EL (cell line): ENCODE measurements around the gene RBKS.

Source experiments
- DNase-seq: peaks from one replicate; pipeline ENCODE4 v3.0.0-alpha.2; 2016

The RBKS gene

DNA sequence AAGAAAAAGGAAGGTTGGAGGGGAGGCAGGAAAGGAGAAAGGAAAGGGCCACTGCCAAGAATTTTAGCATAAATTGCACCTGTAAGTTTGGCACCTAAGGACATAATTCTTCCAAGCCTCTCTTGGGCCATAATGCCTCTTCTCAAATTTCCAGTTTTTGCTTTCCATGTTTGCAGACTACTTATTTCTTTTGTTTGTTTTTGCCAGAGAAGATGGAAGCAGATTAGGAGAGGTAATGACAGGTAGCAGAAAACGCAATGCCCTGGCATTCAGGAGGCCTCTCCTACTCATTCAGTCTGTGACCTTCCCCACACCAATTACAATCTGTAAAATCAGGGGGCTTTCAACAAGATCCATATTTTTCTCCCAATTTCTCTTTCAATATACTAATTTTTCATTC lies 61.9 kb downstream of the RBKS start:
- no peak for DNase-seq

DNA sequence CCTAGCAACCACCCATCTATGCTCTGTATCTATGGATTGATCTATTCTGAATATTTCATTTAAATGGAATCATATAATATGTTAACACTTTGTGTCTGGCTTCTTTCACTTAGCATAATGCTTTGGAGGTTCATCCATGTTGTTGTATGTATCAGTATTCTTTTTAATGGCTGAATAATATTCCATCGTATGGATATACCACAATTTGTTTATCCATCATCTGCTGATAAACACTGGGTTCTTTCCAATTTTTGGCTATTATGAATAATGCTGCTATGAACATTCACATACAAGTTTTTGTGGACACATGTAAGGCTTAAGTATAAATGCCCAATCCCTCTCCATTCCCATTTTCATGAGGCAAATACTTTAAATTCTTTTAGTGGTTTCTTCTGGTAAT lies 65.8 kb downstream of the RBKS start:
- DNase-seq = no peak

DNA sequence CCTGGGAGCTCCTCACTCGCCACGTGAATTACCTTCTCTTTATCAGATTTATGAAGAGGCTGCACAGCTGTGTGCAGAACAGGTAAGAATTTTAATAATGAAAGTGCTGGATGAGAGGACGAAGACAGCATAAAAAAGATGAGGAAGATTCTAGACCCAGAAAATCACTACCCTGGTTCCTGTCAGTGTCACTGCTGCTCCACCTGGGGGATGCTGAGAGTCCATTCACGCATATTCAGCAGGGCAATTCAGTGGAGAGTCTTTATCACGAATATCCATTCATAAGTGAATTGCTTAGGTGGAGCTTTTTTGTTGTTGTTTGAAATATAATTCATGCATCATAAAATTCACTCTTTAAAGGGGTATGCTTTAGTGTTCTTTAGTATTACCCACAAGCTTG lies 66.6 kb downstream of the RBKS start:
- no peak for DNase-seq

DNA sequence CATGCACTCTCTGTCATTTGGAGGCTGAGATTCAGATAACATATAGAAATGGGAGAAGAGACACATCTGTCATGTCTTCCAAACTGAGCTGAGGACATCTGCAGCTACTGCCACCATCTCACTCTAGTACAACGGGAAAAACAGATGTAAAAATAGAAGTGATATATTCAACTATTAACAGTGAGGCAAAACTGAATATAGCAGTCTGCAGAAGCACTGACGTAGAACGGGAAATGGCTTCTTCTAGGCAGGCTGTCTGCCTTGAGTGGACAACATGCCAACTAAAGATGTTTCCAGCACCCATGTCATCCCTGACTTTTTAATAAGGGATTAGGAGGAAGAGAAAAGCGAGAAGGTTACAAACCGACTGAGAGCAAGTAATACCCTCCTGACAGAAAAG lies 67.1 kb downstream of the RBKS start:
- DNase-seq = no peak

DNA sequence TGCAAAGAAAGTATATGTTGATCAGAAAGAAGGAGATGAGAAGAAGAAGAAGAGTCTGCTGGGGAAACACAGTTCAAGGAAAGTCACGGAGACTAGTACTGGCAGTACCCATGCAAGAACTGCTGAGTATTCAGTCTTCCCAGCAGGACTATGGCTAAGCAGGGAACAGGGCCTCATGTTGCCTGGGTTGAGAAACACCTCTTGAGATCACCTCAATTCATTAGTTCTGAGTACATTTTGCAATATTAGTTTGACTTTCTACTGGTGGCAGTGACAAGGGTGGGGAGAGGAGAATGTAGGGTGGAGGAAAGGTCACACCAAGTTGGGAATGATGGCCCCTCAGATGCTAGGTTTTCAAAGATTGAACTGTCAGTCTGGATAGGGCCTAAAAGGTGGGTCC lies 68.1 kb downstream of the RBKS start:
- DNase-seq = no peak

DNA sequence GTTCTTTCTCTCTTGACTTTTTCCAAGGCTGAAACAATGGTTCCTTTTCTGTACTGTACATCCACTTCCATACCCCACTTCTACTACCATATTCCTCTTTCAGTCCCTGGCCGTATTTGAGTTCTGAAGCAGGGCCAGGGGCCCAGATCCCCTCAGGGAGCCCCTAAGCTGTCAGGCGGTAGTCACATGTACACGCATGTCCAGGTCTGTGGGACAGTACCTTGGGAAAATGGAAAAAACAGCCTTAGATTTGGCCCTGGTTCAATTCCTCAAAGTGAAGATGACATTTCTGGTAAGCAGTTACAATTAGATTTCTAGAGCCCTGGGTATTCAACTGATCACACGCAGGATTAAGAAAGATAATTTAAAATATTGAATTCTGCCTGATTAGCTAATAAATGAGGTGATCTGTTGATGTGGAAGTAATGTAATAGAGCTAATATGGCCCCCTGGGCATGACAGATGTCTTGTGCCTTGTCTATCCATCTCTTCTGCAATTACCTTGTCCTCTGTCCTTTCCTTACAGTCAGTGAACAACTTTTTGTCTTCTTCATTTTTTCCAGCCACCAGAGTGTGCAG lies 74.2 kb downstream of the RBKS start:
- DNase-seq = no peak

DNA sequence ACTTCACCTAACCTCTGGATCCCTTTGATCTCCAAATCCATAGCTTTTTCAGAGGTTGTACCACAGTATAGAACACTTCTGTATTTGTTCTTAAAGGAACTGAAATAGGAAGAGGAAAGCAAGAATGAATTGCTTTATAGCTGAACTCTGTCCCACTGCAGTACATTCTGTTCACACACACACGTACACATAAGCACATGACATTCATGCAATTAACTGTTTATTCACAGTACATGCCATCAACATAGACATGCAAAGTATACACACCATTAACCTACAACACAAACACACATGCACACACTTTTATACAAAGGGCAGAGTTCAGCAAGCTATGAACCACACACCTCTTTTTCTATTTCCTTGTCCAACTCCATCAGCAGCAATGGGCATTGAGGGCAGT lies 75.4 kb downstream of the RBKS start:
- DNase-seq = no peak

DNA sequence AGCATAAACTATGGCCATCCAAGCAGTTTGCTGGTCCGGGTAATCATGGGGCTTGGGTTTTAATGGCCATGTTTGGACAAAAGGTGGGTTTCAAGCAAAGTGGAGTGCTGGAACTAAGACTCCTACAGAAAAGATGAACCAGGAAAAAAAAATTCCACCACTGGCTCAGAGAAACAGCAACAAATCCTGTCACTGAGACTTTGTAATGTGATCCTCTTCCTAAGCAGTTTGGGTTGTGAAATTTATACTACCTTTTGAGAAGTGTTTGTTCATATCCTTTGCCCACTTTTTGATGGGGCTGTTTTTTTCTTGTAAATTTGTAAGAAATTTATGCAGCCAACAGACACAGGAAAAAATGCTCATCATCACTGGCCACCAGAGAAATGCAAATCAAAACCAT lies 78.4 kb downstream of the RBKS start:
- DNase-seq = no peak

DNA sequence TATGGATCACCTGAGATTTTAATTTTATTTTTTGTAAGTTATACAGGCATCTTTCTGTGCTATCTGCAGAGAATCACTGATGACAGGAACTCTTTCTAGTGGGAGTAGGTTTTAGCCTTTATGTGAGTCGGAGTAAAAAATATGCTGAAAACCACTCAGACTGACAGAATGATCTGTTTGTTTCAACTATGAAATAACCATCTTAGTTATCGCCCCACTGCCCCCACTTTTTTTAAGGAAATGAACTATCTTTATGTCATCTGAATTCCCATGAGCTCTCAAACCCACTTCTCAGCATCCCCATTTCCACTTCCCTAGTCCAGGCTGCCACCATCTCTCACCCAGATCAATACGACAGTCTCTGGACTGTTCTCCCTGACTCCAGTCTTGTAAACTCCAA lies 79.7 kb downstream of the RBKS start:
- peak; percentile 15 for DNase-seq

DNA sequence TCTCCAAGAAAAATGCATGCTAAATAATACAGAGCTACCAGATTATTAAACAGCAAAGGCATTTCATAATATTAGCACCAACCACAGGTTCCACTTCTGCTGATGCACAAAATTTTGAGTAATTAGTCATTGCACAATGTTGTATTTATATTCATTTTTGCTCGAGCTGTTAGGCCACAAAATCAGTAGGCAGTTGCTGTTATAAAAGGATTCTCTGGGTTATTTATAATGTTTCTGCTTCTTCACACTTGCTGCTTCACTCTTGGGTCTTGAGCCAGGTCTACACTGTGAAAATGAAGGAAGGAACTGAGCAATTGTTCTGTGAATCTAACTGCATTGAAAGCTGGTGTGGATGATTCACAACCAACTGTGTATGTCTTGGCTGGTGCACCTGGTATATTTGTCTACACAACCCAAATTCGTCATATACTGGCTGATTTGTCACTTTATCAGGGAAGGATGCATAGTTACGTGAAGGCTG lies 80.4 kb downstream of the RBKS start:
- peak; percentile 80 for DNase-seq

DNA sequence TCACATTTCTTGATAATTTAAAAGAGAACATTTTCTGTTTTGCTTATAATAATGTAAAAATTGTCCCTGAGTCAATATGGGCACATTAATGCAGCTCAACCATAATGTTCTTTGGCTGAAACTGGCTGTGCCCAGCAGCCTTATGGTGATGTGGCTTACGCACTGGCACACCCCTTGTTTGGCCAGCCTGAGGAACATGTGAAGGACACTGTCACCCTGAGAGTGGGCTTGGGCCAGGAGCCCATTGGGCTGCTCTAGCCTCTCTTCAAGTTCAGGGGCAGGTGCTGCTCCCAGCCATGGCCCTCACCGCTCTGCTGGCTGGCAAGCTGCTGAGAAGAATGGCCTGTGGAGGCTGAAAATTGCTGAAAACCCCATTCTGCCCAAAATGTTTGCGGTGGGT lies 81.2 kb downstream of the RBKS start:
- DNase-seq = no peak

DNA sequence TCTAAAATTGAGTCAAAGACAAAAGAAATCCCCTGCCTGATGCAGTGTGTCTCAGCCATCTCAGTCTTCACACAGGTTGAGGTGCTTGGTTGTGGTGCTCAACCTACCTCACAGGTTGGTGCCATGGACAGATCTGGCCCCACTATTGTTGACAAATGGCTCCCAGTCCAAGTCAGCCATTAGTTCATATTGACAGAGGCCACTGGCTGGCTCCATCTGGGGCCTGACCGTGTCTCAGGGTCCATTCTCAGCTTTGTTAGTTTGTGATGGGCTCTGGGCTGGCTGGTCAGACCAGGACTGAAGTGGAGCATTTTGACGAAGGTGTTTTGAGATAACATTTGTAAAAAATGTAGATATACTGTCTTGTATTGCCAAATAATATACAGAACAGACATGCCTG lies 81.8 kb downstream of the RBKS start:
- DNase-seq = no peak

DNA sequence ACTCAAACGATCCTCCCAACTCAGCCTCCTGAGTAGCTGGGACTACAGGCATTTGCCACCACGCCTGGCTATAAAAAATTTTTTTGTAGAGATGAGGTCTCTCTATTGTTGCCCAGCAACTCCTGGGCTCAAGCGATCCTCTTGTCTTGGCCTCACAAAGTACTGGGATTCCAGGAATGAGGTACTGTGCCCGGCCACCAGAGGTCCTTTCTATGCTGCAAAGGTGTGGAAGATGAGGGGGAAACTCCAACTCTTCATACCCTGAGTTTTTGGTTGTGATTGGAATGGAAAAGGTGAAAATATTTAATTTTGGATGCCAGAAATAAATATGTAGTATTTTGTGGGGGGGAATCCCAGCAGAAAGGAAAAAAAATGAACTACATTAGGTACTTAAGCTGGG lies 82.7 kb downstream of the RBKS start:
- DNase-seq = peak; percentile 51

DNA sequence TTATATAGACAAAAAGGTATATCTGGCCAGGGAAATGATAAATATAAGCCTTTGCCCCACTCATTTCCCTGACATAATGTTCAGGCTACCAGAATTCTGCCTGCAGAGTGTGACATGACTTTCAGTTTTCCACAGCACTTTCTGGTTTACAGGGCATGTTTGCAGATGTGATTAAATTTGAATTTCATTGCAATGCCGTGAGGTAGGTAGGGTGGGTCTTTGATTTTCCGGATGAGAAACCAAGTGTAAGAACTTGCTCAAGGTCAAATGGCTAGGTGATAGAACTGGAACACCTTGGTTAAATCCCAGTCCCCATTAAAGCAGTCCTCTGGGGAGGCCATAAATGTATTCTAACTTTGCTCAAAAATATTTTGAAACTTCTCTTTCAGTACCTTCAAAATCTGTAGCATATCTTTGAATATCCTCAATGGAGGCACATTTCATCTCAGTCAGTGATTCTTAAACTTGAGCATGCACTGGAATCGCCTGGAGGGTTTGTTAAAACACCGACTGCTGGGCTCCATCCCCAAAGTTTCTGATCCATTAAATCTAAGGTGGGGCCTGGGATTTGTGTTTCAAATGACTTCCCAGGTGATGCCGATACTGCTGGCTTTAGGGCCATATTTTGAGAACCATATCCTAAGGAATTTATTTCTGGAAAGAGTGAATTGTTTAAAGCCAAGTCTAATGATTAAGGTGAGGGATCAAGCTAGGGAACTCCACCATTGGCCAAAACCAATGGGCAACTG lies 83.7 kb downstream of the RBKS start:
- DNase-seq = no peak

DNA sequence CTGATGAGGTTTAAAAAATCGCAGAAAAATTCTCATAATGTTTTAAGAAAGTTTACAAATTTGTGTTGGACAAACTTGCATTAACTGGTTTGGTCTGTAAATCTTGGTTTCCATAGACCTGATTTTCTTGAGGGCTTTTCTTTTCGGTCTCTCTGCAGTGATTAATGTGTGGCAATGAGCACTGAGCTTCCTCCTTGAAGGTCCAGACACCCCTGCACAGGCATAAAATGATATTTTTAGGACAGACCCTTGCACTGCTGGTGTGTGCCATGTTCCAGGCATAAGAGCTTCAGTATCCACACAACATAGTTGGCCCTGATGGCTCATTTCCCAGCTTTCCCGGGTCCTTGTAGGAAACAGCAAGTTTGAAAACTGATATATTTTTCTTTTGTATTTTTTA lies 85.0 kb downstream of the RBKS start:
- no peak for DNase-seq

DNA sequence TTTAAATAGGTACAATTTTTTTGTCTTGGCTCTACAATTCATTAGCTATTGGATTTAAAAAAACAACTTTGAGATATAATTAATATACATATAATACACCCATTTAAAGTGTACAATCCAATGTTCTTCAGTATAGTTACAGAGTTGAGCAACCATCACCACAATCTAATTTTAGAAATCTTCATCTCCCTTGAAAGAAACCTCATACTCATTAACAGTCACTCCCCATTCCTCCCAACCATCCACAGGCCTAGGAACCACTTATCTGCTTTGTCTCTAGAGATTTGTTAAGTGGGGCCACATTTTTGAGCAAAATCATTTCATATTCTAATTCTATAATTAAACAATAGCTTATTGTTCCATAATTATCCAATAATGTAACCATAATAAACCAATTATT lies 86.0 kb downstream of the RBKS start:
- peak; percentile 22 for DNase-seq

DNA sequence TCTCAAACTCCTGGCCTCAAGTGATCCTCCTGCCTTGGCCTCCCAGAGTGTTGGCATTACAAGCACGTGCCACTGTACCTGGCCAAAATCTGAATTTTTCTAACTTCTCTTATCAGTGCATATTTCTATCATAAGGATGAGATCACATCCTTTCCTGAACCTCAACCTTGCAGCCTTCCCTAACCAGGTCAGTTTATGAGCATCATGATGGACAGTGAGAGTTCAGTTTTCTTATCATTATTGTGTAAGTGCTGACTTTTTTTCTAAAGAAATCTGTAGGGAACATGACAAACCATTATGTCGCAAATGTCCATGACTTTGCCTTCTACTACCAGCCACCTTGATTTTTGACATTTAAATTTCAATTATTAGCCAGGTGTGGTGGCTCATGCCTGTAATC lies 87.1 kb downstream of the RBKS start:
- no peak for DNase-seq

DNA sequence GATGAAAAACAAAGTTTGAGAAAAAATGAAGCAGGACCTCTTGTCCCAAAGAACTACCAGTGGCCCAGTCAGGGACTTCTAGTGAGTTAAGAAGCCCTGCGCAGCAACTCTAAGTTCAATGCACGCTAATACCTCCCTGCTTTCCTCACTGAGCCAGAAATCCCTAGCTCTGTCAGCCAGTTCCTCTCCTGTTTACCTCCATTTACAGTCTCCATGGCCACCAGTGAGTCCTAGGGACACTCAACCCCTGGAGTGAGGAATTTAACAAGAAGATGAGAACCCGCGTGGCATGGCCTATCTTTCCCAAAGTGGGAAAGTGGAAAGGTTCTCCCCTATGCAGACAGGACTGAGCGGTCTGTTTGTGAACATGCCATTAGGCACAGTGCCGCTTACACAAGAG lies 87.6 kb downstream of the RBKS start:
- no peak for DNase-seq

DNA sequence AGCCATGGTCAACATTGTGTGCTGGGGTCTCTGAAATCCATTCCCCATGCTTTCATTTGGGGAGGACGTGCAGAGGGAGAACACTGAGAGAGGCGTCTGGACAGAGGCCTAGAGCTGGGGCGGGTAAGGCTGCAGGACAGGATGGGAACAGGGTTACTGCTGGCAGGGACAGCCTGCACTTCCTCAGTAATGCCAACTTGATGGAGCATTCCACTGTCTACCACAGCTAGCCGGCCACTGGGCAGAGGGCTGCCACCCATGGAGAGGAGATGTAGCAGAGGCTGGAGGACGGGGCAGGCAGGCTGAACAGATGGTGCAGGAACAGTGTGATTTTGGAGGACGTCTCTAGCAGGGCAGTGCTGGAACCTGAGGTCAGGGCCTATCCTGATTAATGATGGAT lies 89.3 kb downstream of the RBKS start:
- DNase-seq = no peak

DNA sequence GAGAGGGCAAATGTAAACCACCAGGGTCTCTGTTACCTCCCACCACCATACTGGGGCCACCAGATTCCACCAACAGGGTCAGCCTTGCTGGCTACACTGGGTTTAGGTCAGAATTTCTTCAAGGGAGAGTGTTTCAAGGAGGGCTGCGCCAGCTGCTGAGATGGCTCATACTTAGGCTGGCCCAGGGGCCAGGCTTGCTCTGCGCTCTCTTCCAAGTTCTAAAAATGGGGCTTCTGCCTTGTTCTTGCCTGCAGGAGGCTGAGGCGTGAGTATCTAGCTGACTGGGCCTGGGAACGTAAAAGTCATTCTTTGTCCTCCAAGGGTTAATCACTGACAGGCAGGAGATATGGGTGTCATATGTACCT lies 90.6 kb downstream of the RBKS start:
- no peak for DNase-seq

DNA sequence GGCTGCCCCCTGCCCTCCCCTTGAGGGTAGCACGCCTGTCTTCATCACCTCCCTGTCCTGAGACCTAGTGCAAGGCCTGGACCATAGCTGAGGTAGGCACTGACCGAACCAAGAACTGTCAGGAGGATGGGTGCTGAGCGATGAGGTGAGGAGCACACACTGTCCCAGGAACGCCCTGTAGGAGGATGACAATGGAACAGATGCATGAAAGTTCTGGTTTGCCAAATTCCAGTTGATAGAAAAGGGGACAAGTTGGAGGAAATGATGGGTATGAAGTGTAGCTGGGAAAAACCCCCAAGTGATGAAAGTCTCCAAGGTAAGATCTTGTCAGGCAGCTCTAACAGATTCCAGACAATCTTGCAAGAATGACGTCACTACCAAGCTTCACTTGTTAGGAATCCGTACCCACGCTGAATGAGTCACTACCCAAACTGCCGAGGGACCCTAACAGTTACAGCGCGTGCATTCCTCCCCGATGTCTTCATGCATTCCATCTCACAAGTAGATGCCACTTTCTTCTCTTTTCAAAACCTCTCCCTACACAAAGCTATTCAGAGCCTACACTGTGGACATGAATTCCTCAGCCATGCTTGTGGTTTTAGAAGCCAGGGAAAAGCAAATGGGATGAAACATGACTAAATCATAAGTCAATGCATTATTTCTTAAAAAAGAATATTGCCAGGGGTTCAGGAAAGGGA lies 91.1 kb downstream of the RBKS start:
- DNase-seq = peak; percentile 100

DNA sequence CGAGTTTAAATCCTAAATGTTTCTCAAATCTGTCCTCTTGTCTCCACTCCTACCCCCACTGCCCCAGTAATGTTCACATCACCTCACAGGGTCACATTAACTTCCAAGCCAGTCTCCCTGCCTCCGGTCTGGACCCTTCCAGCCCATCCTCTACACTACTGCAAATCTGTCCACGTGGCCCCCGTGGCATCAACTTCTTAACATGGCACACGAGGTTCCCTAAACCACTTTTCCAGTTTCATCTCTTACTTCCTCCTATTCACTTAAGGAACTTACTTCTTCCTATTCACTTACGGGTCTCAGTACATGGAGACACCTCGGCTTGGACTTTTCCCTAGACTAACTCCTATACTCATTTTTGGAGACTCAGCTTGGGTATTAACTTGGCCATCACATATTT lies 91.7 kb downstream of the RBKS start:
- no peak for DNase-seq

DNA sequence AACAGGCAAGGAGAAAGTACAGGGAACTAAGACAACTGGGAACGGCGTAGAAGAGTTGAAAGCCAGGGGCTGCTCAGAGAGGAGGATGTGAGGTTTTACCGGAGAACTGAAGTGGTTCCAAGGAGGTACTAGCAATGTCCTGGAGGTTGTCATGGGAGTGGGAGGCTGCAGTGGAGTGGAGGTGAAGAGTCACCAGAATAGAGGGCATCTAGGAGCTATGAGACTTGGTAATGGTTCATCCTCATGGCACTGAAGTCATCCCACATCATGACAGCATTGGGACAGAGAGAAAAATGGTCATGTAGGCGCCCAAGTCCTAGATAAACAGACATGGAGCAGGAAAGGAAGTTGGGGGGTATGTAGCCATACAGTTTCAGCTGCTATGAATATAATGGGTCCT lies 92.3 kb downstream of the RBKS start:
- DNase-seq = no peak
